IMR-90 (cell line): ENCODE measurements around the gene EMP1. TPM values are rescaled to one million over a fixed set of nuclear protein-coding genes. Genes with fewer than 3 reads are reported as not detected.
A peak's percentile ranks its signal among the peaks of the same experiment; 100 is the strongest.

Experiments
- ATAC-seq: fragments of 200-7000 bp; cut with Tn5 transposase; 2 replicates; pipeline ENCODE4 v1.9.1; 2020; ENCODE audit warnings: low read depth, mild to moderate bottlenecking, moderate library complexity
- BruUV-seq: library from RNA; stranded (reverse); fragments of 400-500 nt; replicated peaks from 2 replicates; lab custom pipeline; 2021; lab: Mats Ljungman, UMichigan
- CTCF ChIA-PET: fragments of 300-600 bp; formaldehyde crosslinking; extraction: SDS; loops from one replicate; lab custom pipeline; 2021; ENCODE audit warnings: antibody characterized with exemption; lab: Yijun Ruan, JAX
- POLR2A ChIA-PET: fragments of 300-600 bp; sonication (Branson Sonifier 250); formaldehyde crosslinking; loops from one replicate; lab custom pipeline; 2022; ENCODE audit warnings: antibody characterized with exemption; ENCODE audit not compliant: unreplicated experiment; lab: Charles Lee
- DNase-seq: peaks from one replicate; pipeline ENCODE4 v3.0.0; 2013
- H2AFZ ChIP-seq: replicated peaks from 2 replicates; pipeline ENCODE3; 2013; ENCODE audit warnings: low read length, mild to moderate bottlenecking; ENCODE audit not compliant: poor library complexity
- H2AK5ac ChIP-seq: 2 replicates; pipeline ENCODE4 v1.6.1; 2013; ENCODE audit warnings: low read depth, low read length, inconsistent platforms
- H2AK9ac ChIP-seq: replicated peaks from 2 replicates; pipeline ENCODE3; 2013; ENCODE audit warnings: mild to moderate bottlenecking, low read depth, low read length, moderate library complexity; ENCODE audit not compliant: poor library complexity
- H2BK120ac ChIP-seq: 2 replicates; pipeline ENCODE4 v1.6.1; 2013; ENCODE audit warnings: low read depth, low read length, inconsistent platforms
- H2BK15ac ChIP-seq: 3 replicates; pipeline ENCODE4 v1.6.1; 2013; ENCODE audit warnings: low read depth, low read length, inconsistent platforms
- H2BK20ac ChIP-seq: 2 replicates; pipeline ENCODE4 v1.6.1; 2013; ENCODE audit warnings: low read depth, mild to moderate bottlenecking, inconsistent platforms, low read length, moderate library complexity
- H2BK5ac ChIP-seq: 2 replicates; pipeline ENCODE4 v1.6.1; 2013; ENCODE audit warnings: mild to moderate bottlenecking, low read depth, low read length, inconsistent platforms; ENCODE audit not compliant: poor library complexity, severe bottlenecking
- H3K14ac ChIP-seq: replicated peaks from 2 replicates; pipeline ENCODE4 v1.6.1; 2013; ENCODE audit warnings: low read depth, low read length, inconsistent platforms
- H3K18ac ChIP-seq: 2 replicates; pipeline ENCODE4 v1.6.1; 2013; ENCODE audit warnings: low read depth, low read length, control low read depth
- H3K23ac ChIP-seq: 2 replicates; pipeline ENCODE4 v1.6.1; 2013; ENCODE audit warnings: low read depth, low read length, inconsistent platforms
- H3K27ac ChIP-seq: 2 replicates; pipeline ENCODE4 v1.5.1; 2013; ENCODE audit warnings: mild to moderate bottlenecking, control low read depth, low read length; ENCODE audit not compliant: insufficient read depth
- H3K27me3 ChIP-seq: 2 replicates; pipeline ENCODE4 v1.6.1; 2013; ENCODE audit warnings: low read length; ENCODE audit not compliant: control insufficient read depth, insufficient read depth
- H3K36me3 ChIP-seq: 2 replicates; pipeline ENCODE4 v1.6.1; 2013; ENCODE audit warnings: low read length, mixed read lengths; ENCODE audit not compliant: control insufficient read depth, insufficient read depth
- H3K4ac ChIP-seq: 2 replicates; pipeline ENCODE4 v1.6.1; 2013; ENCODE audit warnings: low read depth, low read length, inconsistent platforms
- H3K4me1 ChIP-seq: 2 replicates; pipeline ENCODE4 v1.6.1; 2013; ENCODE audit warnings: low read length, mixed read lengths; ENCODE audit not compliant: control insufficient read depth, insufficient read depth
- H3K4me2 ChIP-seq: 2 replicates; pipeline ENCODE4 v1.6.1; 2013; ENCODE audit warnings: low read depth, mild to moderate bottlenecking, control low read depth, low read length, moderate library complexity
- H3K4me3 ChIP-seq: 2 replicates; pipeline ENCODE4 v1.5.1; 2013; ENCODE audit warnings: low read depth, mild to moderate bottlenecking, control low read depth, low read length, moderate library complexity; ENCODE audit not compliant: insufficient read depth
- H3K56ac ChIP-seq: 2 replicates; pipeline ENCODE4 v1.6.1; 2013; ENCODE audit warnings: low read length, inconsistent platforms; ENCODE audit not compliant: insufficient read depth; ENCODE audit errors: extremely low read depth
- H3K79me1 ChIP-seq, 2 experiments: 2 replicates each; pipeline ENCODE4 v1.6.1; 2013; ENCODE audit warnings: low read length in 2 of 2, inconsistent platforms in 1 of 2, low read depth in 1 of 2
- H3K9ac ChIP-seq: 2 replicates; pipeline ENCODE4 v1.6.1; 2013; ENCODE audit warnings: low read depth, low read length, control low read depth
- H3K9me1 ChIP-seq: 2 replicates; pipeline ENCODE4 v1.6.1; 2013; ENCODE audit warnings: low read length, inconsistent platforms; ENCODE audit not compliant: insufficient read depth
- H3K9me3 ChIP-seq: 2 replicates; pipeline ENCODE4 v1.6.1; 2013; ENCODE audit warnings: low read length; ENCODE audit not compliant: control insufficient read depth, insufficient read depth
- H4K20me1 ChIP-seq: 2 replicates; pipeline ENCODE4 v1.6.1; 2013; ENCODE audit warnings: low read length, inconsistent platforms; ENCODE audit not compliant: insufficient read depth
- H4K5ac ChIP-seq: 2 replicates; pipeline ENCODE4 v1.6.1; 2013; ENCODE audit warnings: mild to moderate bottlenecking, low read depth, low read length, control low read depth
- H4K8ac ChIP-seq, 2 experiments: 2 replicates each; pipeline ENCODE4 v1.6.1; 2013; ENCODE audit warnings: low read depth in 2 of 2, low read length in 2 of 2, control low read depth in 1 of 2, inconsistent platforms in 1 of 2
- H4K91ac ChIP-seq: 2 replicates; pipeline ENCODE4 v1.6.1; 2013; ENCODE audit warnings: low read depth, low read length, inconsistent platforms; ENCODE audit not compliant: insufficient read depth
- CHD1 ChIP-seq: IDR thresholded peaks from 2 replicates; pipeline ENCODE4 v1.6.1; 2012; ENCODE audit warnings: low read depth, low read length, improper control_type of control experiment
- FOS ChIP-seq: fragments of 150-350 bp; IDR thresholded peaks from 2 replicates; pipeline ENCODE4 v1.6.1; 2016; ENCODE audit warnings: low read depth, low read length
- MXI1 ChIP-seq: IDR thresholded peaks from 2 replicates; pipeline ENCODE4 v1.6.1; 2012; ENCODE audit warnings: low read depth, mild to moderate bottlenecking, low read length, moderate library complexity, borderline replicate concordance
- POLR2A ChIP-seq: IDR thresholded peaks from 2 replicates; pipeline ENCODE4 v1.6.1; 2012; ENCODE audit warnings: mild to moderate bottlenecking, low read depth, low read length
- RAD21 ChIP-seq: IDR thresholded peaks from 2 replicates; pipeline ENCODE4 v1.6.1; 2012; ENCODE audit warnings: low read length, improper control_type of control experiment
- RFX5 ChIP-seq: IDR thresholded peaks from 2 replicates; pipeline ENCODE4 v1.8.0; 2012; ENCODE audit warnings: low read depth, mild to moderate bottlenecking, low read length, moderate library complexity
- WGBS, 2 experiments: methylation state at CpG; one replicate each; pipeline versions ENCODE4 v1.1.5 to v1.1.7; 2013; ENCODE audit warnings: missing lambda C conversion rate in 2 of 2; ENCODE audit not compliant: insufficient read length in 1 of 2; ENCODE audit errors: extremely low coverage in 2 of 2; 5-methylcytosine and 5-hydroxymethylcytosine counted together
- dilution Hi-C: fragments of 300-500 bp; cut with HindIII; formaldehyde crosslinking; loops from one replicate; pipeline ENCODE4 v1.14.3; 2018; ENCODE audit warnings: low sequenced_read_pairs; ENCODE audit not compliant: unreplicated experiment
- in situ Hi-C: fragments of 300-500 bp; cut with MboI; formaldehyde crosslinking; loops from 3 replicates; pipeline ENCODE4 v1.14.3; 2019; ENCODE audit warnings: low sequenced_read_pairs, inconsistent platforms, mixed read lengths
- intact Hi-C: fragments of 100-400 bp; cut with micrococcal nuclease; formaldehyde crosslinking; loops from 2 replicates; pipeline ENCODE4 v1.10.0; 2022
- polyA plus RNA-seq, 3 experiments: library from polyadenylated mRNA; depleted of rRNA; stranded (reverse); fragments of >200 nt; gene quantifications; 2 replicates each; pipeline ENCODE4 v1.2.3, GENCODE V29; 2012; ENCODE audit warnings: low replicate concordance in 1 of 3
- total RNA-seq: library from RNA; depleted of rRNA; stranded (reverse); fragments of >200 nt; gene quantifications from 2 replicates; pipeline ENCODE4 v1.2.3, GENCODE V29; 2012

EMP1 gene
- total and polyA plus RNA-seq, 2 of the 4 experiments (the other 2 are of a cell fraction) = 137 to 201 TPM

GRCh38 chr12:13197526-13198143, 1.1 kb downstream of the EMP1 start (continued):
- TF ChIP-seq RFX5 (no peak), FOS (no peak)

GRCh38 chr12:13198241-13198640, 1.7 kb downstream of the EMP1 start:
- H3K36me3 ChIP-seq = no peaks in the 10 kb centered on the region
- H3K4me1 ChIP-seq = peaks cover 25% of the 10 kb centered on the region
- peaks cover 8% of the 10 kb centered on the region for H4K20me1 ChIP-seq
- no TSS peak for BruUV-seq
- peak overlapping the region; percentile 93 for H4K91ac ChIP-seq
- peak overlapping the region; percentile 83 to 88 for H4K8ac ChIP-seq
- peak overlapping the region; percentile 99 for H3K14ac ChIP-seq
- TF ChIP-seq RAD21 (no peak), MXI1 (no peak), CHD1 (peak; percentile 71; the same call in 1 of the 2 replicates), POLR2A (0 out of 2 replicates have a peak, but pooled peaks have one; percentile 9)
- peaks cover 32% of the 10 kb centered on the region for H3K9me1 ChIP-seq
- peak overlapping the region; percentile 95; the same call in 2 of the 3 replicates for H2BK15ac ChIP-seq
- H2AK9ac ChIP-seq = peak overlapping the region; percentile 90
- POLR2A ChIA-PET = interaction anchor here (1.0 kb wide), 3 partner anchors 8 to 100 kb away, joined by 3 to 6 read pairs (median 4); no protein-coding TSS in a partner anchor
- peak overlapping the region; percentile 89 for H3K9ac ChIP-seq
- dilution Hi-C loops = no loop called here
- DNase-seq (no peak), ATAC-seq (no peak)
- H3K56ac ChIP-seq = peak overlapping the region; percentile 88
- H3K23ac ChIP-seq = peak overlapping the region; percentile 99
- H3K27ac ChIP-seq = peak overlapping the region; percentile 94
- H3K27me3 ChIP-seq = no peaks in the 10 kb centered on the region
- CTCF ChIA-PET = interaction anchor here (0.8 kb wide), 1 partner anchor 102 kb away, joined by 4 read pairs; no protein-coding TSS in a partner anchor
- intact Hi-C loops = loop anchor here (10.0 kb wide), 1 partner anchor 473 kb away; no protein-coding TSS in a partner anchor
- peaks cover 0 to 51% of the 10 kb centered on the region in 2 experiments; a peak in 3 of 4 replicates for H3K79me1 ChIP-seq
- H2BK20ac ChIP-seq = peak overlapping the region; percentile 83
- WGBS, 2 experiments = no CpG with 5 or more reads among the region's 4 CpGs
- H3K18ac ChIP-seq = peak overlapping the region; percentile 86
- H2BK5ac ChIP-seq = peak overlapping the region; percentile 91
- H4K5ac ChIP-seq = peak overlapping the region; percentile 72
- H2AFZ ChIP-seq = no peak overlapping the region
- no peaks in the 10 kb centered on the region for H3K9me3 ChIP-seq
- in situ Hi-C loops = no loop called here
- H3K4me2 ChIP-seq = peak overlapping the region; percentile 79
- peak overlapping the region; percentile 73 for H3K4me3 ChIP-seq
- H2BK120ac ChIP-seq = peak overlapping the region; percentile 87
- H3K4ac ChIP-seq = peak overlapping the region; percentile 88
- peak overlapping the region; percentile 94 for H2AK5ac ChIP-seq
